GM18868 (cell line): Measurements from ENCODE around the gene RAF1.
"Not testable (repeated sequence)": the region's sequence is repeated elsewhere in the genome, so short reads cannot be mapped to it uniquely, and the experiment has no call there.

Experiments used
- ATAC-seq: cut with Tn5 transposase; IDR thresholded peaks from one replicate; pipeline ENCODE4 v1.9.1; 2021; ENCODE audit warnings: mild to moderate bottlenecking, moderate library complexity; ENCODE audit not compliant: unreplicated experiment

Gene RAF1

GRCh38 chr3:12566976-12567375 lies 96.9 kb downstream of the RAF1 start:
- ATAC-seq = no peak

- ATAC-seq = no peak
Measured at GRCh38 chr3:12562451-12562850, 101.5 kb downstream of the RAF1 start.

- no peak for ATAC-seq
Measured at GRCh38 chr3:12561397-12561796, 102.5 kb downstream of the RAF1 start.

- ATAC-seq = peak; percentile 77
Measured at GRCh38 chr3:12560505-12561190, 103.3 kb downstream of the RAF1 start.

GRCh38 chr3:12559520-12559919 lies 104.4 kb downstream of the RAF1 start:
- no peak for ATAC-seq

GRCh38 chr3:12558706-12559105 lies 105.2 kb downstream of the RAF1 start:
- ATAC-seq = no peak

- no peak for ATAC-seq
Measured at GRCh38 chr3:12557473-12558100, 106.3 kb downstream of the RAF1 start.

GRCh38 chr3:12556690-12557472 lies 107.0 kb downstream of the RAF1 start, which contains the start of gene MKRN2:
TSS of gene MKRN2 (plus strand) at chr3:12557087. CDS start at chr3:12557151, 64 bp downstream.
- peak; percentile 66 for ATAC-seq

GRCh38 chr3:12556314-12556689 lies 107.6 kb downstream of the RAF1 start:
- ATAC-seq = no peak

- no peak for ATAC-seq
Measured at GRCh38 chr3:12553921-12554391, 110.0 kb downstream of the RAF1 start.

GRCh38 chr3:12549971-12550760 lies 113.8 kb downstream of the RAF1 start:
- no peak for ATAC-seq

- no peak for ATAC-seq
Measured at GRCh38 chr3:12545473-12545791, 118.5 kb downstream of the RAF1 start, which contains the start of gene MKRN2OS. TSS of gene MKRN2OS (minus strand) at chr3:12545499. CDS start at chr3:12545464, 35 bp downstream.

GRCh38 chr3:12544652-12545472 lies 119.1 kb downstream of the RAF1 start:
- no peak for ATAC-seq

GRCh38 chr3:12543497-12543896 lies 120.4 kb downstream of the RAF1 start:
- ATAC-seq = not testable (repeated sequence)

- no peak for ATAC-seq
Measured at GRCh38 chr3:12541625-12542024, 122.3 kb downstream of the RAF1 start.

GRCh38 chr3:12536423-12536822 lies 127.5 kb downstream of the RAF1 start:
- ATAC-seq = no peak
